ENCODE results near the gene NADSYN1.

DNA sequence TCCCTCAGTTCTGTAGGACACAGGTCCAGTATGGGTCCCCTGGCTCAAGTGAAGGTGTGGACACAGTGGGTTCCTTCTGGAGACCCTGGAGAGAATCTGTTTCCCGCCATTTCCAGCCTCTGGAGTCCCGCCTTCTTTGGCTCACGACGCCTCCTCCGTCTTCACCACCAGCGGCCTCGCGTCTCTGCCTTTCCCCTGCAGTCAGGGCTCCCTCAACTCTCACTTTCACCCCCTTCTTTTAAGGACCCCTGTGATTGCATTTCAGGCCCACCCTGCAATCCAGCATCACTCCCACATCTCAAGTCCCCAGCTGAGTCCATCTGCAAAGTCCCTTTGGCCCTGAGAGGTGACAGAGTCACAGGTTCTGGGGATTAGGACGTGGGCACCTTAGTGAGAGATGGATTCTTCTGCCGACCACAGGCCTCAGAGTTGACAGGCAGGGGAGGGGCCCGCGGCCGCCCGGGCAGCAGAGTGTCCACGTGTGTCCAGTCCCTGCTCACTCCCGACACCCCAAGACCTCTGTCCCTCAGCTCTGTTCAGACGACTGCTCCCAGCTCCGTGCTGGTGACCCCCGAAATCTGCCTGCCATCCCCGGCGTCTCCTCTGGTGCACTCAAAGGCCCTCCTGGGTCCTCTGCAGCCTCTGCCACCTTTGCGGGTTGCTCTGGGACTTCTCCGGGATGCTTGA lies 37.2 kb downstream of the NADSYN1 start:
- TF ChIP-seq, protein P1, sequence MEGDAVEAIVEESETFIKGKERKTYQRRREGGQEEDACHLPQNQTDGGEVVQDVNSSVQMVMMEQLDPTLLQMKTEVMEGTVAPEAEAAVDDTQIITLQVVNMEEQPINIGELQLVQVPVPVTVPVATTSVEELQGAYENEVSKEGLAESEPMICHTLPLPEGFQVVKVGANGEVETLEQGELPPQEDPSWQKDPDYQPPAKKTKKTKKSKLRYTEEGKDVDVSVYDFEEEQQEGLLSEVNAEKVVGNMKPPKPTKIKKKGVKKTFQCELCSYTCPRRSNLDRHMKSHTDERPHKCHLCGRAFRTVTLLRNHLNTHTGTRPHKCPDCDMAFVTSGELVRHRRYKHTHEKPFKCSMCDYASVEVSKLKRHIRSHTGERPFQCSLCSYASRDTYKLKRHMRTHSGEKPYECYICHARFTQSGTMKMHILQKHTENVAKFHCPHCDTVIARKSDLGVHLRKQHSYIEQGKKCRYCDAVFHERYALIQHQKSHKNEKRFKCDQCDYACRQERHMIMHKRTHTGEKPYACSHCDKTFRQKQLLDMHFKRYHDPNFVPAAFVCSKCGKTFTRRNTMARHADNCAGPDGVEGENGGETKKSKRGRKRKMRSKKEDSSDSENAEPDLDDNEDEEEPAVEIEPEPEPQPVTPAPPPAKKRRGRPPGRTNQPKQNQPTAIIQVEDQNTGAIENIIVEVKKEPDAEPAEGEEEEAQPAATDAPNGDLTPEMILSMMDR (IDR thresholded peaks at IDR 0.05; ENCODE audit: low read length) = no peak
- no peak for TF ChIP-seq EZH2 (IDR thresholded peaks at IDR 0.05; ENCODE audit: borderline replicate concordance, low read length)
